ENCODE measurements around the gene USP31.

Gene USP31

DNA sequence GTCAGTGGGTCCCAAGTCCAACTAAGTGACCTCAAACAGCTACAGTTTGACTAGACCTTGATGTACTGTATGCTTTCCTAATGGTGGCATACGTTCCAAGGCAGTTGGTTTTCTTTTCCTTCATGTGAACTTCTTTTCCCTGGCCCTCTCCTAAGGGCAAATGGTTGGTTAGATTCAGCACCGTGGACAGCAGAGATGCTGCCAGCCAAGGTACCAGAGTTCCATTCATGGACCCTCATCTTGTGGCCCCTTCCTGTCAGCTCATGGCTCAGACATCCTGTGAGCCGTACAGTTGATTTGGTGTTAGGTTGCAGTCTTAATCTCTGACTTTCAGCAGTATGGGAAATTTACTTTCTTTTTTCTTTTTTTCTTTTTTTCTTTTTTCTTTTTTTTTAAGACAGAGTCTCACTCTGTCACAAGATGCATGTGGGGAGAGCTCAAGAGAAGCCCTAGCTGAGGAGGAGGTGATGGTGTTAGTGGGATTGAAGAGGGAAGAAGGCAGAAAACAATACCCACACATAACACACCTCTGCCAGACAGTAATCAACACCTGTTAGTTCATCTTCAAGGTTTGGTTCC is 122.4 kb downstream of the USP31 start:
- Mint-ChIP-seq H3K9me3 (no peaks in the 10 kb centered on the region), H3K36me3 (ENCODE audit: low read depth) (no peaks in the 10 kb centered on the region), H3K27me3 (peaks cover 4% of the 10 kb centered on the region), H3K27ac (no peak overlapping the region), H3K4me1 (no peaks in the 10 kb centered on the region), H3K4me3 (no peak overlapping the region)
- DNase-seq (no peak), ATAC-seq (no peak)

DNA sequence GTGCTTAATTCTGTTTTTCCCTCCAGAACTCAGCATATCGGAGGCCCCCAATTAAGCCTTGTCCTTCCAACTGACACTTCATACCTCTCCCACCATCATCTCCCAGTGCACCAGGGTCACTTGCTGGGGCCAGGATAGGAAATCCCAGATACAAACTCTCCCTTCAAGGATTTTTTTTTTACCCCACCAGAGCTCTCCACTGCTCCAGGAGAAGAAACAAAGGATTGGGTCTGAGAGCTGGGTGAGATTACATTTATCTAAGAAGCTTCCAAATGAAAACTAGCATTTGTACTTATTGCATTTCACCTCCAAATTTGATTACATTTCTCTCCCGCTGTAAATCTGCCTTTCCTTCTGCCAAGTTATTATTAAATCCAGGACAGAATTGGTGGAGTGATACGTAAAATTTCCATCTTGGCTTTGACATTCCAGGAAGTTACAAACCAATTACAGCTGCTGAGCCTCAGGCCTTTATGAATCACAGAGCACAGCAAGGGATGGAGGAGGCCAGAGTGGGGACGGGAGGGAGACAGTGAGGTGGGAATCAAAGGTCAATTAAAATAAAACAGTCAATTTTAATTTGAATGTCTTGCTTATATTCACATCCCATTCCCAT is 123.5 kb downstream of the USP31 start:
- no peaks in the 10 kb centered on the region for H3K4me1 Mint-ChIP-seq
- ATAC-seq (no peak), DNase-seq (no peak)
- H3K4me3 Mint-ChIP-seq, result no peak overlapping the region
- no peaks in the 10 kb centered on the region for H3K36me3 Mint-ChIP-seq (ENCODE audit: low read depth)
- no peak overlapping the region for H3K27ac Mint-ChIP-seq
- H3K27me3 Mint-ChIP-seq, result peaks cover 4% of the 10 kb centered on the region
- H3K9me3 Mint-ChIP-seq, result no peaks in the 10 kb centered on the region

DNA sequence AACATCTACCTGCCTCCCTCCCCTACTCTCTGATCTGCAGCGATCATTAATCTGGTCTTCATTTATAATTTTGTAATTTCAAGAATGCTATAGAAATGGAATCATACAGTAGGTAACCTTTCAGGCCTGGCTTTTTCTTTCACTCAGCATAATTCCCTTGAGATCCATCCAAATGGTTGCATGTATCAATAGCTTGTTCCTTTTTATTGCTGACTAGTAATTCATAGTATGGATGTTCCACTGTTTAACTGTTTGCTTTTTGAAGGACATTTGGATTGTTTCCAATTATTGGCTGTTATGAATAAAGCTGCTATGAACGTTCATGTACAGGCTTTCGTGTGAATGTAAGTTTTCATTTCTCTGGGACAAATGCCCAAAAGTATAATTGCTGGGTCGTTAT is 125.2 kb downstream of the USP31 start:
- no peaks in the 10 kb centered on the region for H3K4me1 Mint-ChIP-seq
- no peaks in the 10 kb centered on the region for H3K36me3 Mint-ChIP-seq (ENCODE audit: low read depth)
- no peak overlapping the region for H3K27ac Mint-ChIP-seq
- ATAC-seq (no peak), DNase-seq (no peak)
- H3K4me3 Mint-ChIP-seq, result no peak overlapping the region
- peaks cover 4% of the 10 kb centered on the region for H3K27me3 Mint-ChIP-seq
- H3K9me3 Mint-ChIP-seq, result peaks cover 4% of the 10 kb centered on the region

DNA sequence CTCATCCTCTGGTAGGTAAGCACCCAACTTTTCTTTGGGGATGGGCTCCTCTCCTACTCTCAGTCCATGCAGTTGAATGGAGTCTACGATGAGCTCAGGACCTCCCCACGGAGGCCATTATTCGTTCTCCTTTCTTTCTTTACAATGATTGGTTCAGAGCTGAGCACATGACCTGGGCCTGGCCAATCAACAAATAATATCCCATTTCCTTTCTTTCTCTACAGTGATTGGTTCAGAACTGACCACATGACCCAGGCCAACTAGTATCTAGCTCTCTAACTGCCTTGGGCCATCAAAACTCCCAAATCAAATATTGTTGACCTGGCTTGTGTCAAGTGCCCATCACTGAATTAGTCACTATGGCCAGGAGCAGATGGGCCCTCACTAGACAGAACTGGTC is 129.2 kb downstream of the USP31 start:
- no peaks in the 10 kb centered on the region for H3K4me1 Mint-ChIP-seq
- ATAC-seq (no peak), DNase-seq (no peak)
- no peak overlapping the region for H3K27ac Mint-ChIP-seq
- H3K36me3 Mint-ChIP-seq (ENCODE audit: low read depth), result no peaks in the 10 kb centered on the region
- H3K9me3 Mint-ChIP-seq, result peaks cover 4% of the 10 kb centered on the region
- H3K4me3 Mint-ChIP-seq, result no peak overlapping the region
- peaks cover 5% of the 10 kb centered on the region for H3K27me3 Mint-ChIP-seq

DNA sequence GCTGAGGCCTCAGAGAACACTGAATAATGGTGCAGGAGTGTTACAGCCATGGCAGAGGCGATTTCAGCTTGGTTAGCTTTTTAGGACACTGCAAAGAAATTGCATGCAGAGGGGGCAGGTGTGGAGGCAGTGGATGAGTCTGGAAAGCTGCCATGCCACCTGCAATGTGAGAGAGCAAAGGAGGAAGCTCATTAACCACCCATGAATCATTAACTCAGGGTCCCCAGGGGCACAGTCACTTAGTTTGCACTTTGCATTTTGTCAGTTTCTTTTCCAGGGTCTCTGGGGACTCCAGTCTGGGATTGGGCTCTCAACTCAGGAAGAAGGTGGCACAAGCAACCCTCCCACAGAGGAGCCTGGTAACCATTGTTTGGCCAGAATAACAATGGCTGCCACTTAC is 132.9 kb downstream of the USP31 start:
- Mint-ChIP-seq H3K27me3 (peaks cover 8% of the 10 kb centered on the region), H3K4me1 (peaks cover 2% of the 10 kb centered on the region), H3K9me3 (peaks cover 4% of the 10 kb centered on the region), H3K4me3 (no peak overlapping the region), H3K27ac (no peak overlapping the region), H3K36me3 (ENCODE audit: low read depth) (no peaks in the 10 kb centered on the region)
- DNase-seq (no peak), ATAC-seq (no peak)

DNA sequence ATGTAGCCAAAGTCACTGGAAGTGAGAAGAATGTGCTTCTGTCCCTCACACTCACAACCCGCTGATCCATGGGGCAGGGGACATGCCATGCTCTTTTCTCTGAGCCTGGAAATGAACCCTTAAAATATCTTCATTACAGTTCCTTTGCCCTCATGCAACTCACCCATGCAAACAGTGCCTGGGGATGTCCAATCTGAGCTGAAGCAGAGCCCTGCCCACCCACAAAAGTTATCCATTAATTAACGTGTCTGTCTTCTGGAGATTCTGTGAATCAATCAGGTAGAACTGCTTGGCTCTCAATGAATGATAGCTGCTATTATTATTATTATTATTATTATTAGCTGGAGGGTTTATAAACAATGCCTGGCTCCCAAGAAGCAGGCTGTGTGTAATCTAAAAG is 133.7 kb downstream of the USP31 start:
- Mint-ChIP-seq H3K4me3 (no peak overlapping the region), H3K36me3 (ENCODE audit: low read depth) (no peaks in the 10 kb centered on the region), H3K27me3 (peaks cover 6% of the 10 kb centered on the region), H3K27ac (no peak overlapping the region), H3K9me3 (peaks cover 4% of the 10 kb centered on the region), H3K4me1 (peaks cover 2% of the 10 kb centered on the region)
- DNase-seq, result no peak
- ATAC-seq, result no peak

DNA sequence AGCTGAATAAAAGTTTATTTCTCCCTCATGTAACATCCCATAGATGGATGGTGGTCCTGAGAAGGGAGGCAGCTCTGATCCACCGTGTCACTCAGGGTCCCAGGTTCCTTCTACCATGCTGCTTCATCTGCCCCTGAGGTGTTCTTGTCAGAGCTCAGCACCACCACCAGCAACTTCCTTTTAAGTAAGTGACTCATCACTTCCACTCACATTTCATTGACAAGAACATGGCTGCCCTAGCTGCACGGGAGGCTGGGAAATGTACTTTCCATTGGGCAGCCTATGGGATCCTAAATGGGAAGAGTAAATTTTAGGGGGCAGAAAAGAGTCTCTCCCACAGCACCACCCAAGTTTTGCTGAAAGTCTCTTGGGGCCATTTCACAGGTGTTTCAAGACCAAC is 134.7 kb downstream of the USP31 start:
- Mint-ChIP-seq H3K27me3 (peaks cover 6% of the 10 kb centered on the region), H3K4me3 (no peak overlapping the region), H3K4me1 (peaks cover 2% of the 10 kb centered on the region), H3K9me3 (no peaks in the 10 kb centered on the region), H3K36me3 (ENCODE audit: low read depth) (no peaks in the 10 kb centered on the region), H3K27ac (no peak overlapping the region)
- no peak for DNase-seq
- no peak for ATAC-seq

Measured in activated naive CD8-positive, alpha-beta T cell treated with anti-CD3 and anti-CD28 coated beads, Interleukin-2, amount 50 U/mL, for 24 hours (primary cell).